Activated T-helper 2 cell treated with anti-CD3 and anti-CD28 coated beads, Interferon-gamma antibody, Interleukin-2, Interleukin-4, amounts not matched to agents 10 μg/mL and 5 μg/mL and 100 μg/mL, durations not matched to agents 14 hours and 24 hours and 36 hours (primary cell): ENCODE data around the gene HASPIN. TPM values are rescaled to one million over a fixed set of nuclear protein-coding genes. Genes with fewer than 3 reads are reported as not detected.

Experiments used
- DNase-seq: peaks from one replicate; pipeline ENCODE4 v3.0.0; 2021; ENCODE audit warnings: low spot score
- H3K27ac Mint-ChIP-seq: one replicate; pipeline ENCODE4 v1.8.0; 2021; ENCODE audit warnings: mixed read lengths
- H3K27me3 Mint-ChIP-seq: one replicate; pipeline ENCODE4 v1.8.0; 2021; ENCODE audit warnings: low read depth, mixed read lengths
- H3K36me3 Mint-ChIP-seq: one replicate; pipeline ENCODE4 v1.8.0; 2021; ENCODE audit warnings: low read depth, mixed read lengths
- H3K4me1 Mint-ChIP-seq: one replicate; pipeline ENCODE4 v1.8.0; 2021; ENCODE audit warnings: low read depth, mixed read lengths
- H3K4me3 Mint-ChIP-seq: one replicate; pipeline ENCODE4 v1.8.0; 2021; ENCODE audit warnings: low read depth, mild to moderate bottlenecking, moderate library complexity, mixed read lengths
- H3K9me3 Mint-ChIP-seq: one replicate; pipeline ENCODE4 v1.8.0; 2021; ENCODE audit warnings: mixed read lengths
- intact Hi-C: fragments of 100-400 bp; cut with micrococcal nuclease; formaldehyde crosslinking; loops from one replicate; pipeline ENCODE4 v1.15.1; 2023
- total RNA-seq: library from RNA; stranded (reverse); gene quantifications from 2 replicates; pipeline ENCODE4 v1.2.3, GENCODE V29; 2022

Gene HASPIN
- total RNA-seq: 23.0 and 23.4 TPM in 2 replicates

DNA sequence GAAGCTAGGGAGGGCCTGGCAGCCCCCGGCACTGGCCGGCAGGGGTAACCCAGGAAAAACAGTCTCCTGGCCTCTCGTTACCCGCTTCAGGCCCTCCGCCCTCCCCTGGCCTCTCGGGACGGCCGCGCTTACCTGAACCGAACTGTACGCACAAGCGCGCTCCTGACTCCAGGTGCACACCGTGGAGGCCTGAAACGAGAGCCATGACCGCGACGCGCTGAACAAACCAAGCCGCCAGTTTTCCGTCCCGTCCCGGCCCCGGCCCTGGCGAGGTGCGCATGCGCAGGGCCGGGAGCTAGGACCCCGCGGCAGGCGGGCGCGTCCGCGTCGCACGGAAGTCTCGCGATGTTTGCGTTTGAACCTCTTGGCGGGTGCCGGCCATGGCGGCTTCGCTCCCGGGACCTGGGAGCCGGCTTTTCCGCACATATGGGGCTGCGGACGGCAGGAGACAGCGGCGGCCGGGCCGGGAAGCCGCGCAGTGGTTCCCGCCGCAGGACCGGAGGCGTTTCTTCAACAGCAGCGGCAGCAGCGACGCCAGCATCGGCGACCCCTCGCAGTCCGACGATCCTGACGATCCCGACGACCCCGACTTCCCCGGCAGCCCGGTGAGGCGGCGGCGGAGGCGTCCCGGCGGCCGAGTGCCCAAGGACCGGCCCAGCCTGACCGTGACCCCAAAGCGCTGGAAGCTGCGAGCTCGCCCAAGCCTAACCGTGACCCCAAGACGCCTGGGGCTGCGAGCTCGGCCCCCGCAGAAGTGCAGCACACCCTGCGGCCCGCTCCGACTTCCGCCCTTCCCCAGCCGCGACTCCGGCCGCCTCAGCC lies at the start of gene HASPIN:
HASPIN (plus strand) TSS at position 348 of the 822 bp plus-strand sequence; CDS start at position 381, 33 bp downstream.
- peak within 1 kb of the TSS; percentile 84 for H3K27ac Mint-ChIP-seq
- H3K36me3 Mint-ChIP-seq: peaks cover 70% of the 10 kb centered on the region
- peaks cover 51% of the 10 kb centered on the region for H3K4me1 Mint-ChIP-seq
- DNase-seq: peak; percentile 91
- H3K9me3 Mint-ChIP-seq: no peaks in the 10 kb centered on the region
- intact Hi-C loops: loop anchor here (1.0 to 5.0 kb wide), 3 partner anchors 12 to 104 kb away; no protein-coding TSS in a partner anchor
- H3K4me3 Mint-ChIP-seq: peak within 1 kb of the TSS; percentile 95
- H3K27me3 Mint-ChIP-seq: no peaks in the 10 kb centered on the region

DNA sequence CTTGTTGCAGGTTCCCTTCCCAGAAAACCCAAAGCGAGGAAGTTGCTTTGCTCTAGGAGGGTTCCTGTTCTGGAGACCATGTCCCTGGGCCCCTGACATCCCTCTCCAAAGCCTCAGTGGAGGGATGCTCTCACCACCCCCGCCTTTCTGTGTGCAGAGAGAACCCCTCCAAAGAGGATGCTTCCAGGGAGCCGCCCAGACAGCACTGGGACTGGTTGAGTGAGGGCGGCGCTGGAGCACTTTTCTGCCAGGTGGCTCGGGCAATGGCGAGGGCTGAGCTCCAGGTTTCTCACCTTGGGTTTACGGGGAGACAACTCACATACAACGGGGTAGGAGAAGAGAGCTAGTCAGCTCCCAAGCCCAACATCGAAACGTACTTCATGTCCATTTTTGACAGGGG lies 47.8 kb upstream of the HASPIN start:
- Mint-ChIP-seq H3K27ac (no peak overlapping the region), H3K27me3 (no peaks in the 10 kb centered on the region)
- intact Hi-C loops: no loop called here

DNA sequence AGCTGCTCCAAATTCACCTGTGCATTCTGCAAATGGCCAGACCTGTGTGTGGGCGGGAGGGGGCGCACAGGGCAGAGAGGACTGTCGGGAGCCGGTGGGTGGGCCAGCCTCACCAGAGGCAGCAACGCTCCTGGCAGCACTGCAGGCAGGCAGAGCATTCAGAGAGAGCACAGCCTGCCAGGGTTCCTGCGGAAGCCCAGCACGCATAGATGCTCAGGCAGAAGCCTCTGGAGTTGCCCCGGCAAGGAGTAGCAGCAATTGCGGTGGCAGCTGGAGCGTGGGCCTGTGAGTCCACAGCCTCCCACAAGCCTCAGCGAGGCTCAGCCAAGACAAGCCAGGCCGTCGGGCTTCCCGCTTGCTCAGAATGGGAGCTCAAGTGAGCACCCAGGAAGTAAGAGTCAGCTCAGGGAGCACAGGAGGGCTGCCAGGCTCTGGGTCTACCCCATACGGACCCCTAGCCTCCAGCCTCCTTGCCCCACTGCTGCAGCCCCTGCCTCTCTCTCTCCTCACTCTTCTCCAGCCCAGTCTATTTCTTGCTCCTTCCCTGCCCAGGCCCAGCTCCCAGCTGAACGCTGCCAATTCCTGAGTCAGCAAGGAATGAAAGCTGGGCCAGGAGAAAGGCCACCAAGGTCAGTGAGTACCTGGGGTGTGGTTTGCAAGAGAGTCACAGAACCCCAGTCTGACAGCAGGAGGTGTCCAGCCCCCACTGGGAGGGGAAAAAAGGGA lies 45.4 kb upstream of the HASPIN start:
- Mint-ChIP-seq H3K36me3 (peaks cover 46% of the 10 kb centered on the region), H3K27ac (no peak overlapping the region), H3K4me3 (no peak overlapping the region), H3K27me3 (no peaks in the 10 kb centered on the region), H3K4me1 (peaks cover 6% of the 10 kb centered on the region), H3K9me3 (no peaks in the 10 kb centered on the region)
- intact Hi-C loops: no loop called here
- DNase-seq: no peak

More for the DNA sequence above, 47.8 kb upstream of the HASPIN start:
- Mint-ChIP-seq H3K4me1 (no peaks in the 10 kb centered on the region), H3K4me3 (no peak overlapping the region), H3K9me3 (no peaks in the 10 kb centered on the region), H3K36me3 (peaks cover 38% of the 10 kb centered on the region)
- DNase-seq: no peak

DNA sequence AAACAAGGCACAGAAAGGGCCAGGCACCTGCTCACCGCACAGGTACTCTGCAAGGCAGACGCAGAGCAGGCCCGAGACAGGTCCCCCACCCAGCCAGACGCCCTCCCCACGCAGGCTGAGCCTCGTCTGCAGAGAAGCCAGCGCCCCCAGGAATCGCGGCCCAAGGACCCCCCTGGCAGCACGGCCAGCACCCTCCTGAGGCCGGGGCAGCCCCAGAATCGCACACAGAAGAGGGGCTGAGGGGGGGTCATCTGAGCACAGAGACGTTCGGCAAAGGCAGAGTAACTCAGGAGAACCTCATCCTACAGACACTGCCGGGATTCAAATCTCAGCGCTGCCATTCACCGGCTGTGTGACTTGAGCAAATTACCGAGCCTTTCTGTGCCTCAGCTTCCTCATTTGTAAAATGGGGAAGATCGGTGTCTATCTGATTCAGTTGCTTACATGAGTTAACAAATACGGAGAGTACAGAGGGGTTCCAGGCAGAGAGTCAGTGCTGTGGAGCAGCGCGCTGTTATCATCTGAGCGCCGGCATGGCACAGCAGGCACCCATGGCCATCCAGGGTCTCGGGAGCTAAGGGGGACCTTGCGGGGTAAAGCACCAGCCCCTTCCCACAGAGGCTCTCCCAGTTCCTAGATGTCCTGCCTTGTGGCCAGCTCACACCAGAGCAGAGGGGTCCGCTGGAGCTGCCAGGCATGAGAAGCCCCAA lies 44.7 kb upstream of the HASPIN start:
- Mint-ChIP-seq H3K9me3 (no peaks in the 10 kb centered on the region), H3K4me1 (peaks cover 6% of the 10 kb centered on the region), H3K27ac (no peak overlapping the region), H3K27me3 (no peaks in the 10 kb centered on the region), H3K36me3 (peaks cover 52% of the 10 kb centered on the region), H3K4me3 (no peak overlapping the region)
- DNase-seq: no peak
- intact Hi-C loops: no loop called here

DNA sequence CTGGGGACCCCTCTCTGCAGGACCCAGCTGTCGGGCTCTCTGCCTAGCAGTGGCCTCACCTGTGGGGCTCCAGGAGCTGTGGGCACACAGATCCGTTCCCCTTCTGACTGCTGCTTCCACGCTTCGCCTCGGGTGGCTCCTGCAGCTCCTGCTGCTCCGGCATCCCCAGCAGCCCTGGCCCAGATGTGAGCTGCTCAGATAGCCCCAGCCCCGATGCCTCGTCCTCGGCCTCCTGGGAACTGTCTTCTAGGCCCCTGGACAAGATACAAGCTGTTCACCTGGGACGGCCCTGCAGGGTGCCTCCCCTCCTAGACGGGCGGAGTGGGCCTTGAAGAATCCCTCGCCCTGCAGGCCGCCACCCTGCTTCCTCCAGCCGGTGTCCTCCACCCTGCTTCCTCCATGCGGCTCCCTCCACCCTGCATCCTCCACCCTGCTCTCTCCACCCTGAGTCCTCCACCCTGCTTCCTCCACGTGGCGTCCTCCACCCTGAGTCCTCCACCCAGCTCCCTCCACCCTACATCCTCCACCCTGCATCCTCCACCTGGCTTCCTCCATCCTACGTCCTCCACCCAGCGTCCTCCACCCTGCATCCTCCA lies 44.1 kb upstream of the HASPIN start:
- H3K4me1 Mint-ChIP-seq: peaks cover 6% of the 10 kb centered on the region
- peaks cover 56% of the 10 kb centered on the region for H3K36me3 Mint-ChIP-seq
- no peaks in the 10 kb centered on the region for H3K9me3 Mint-ChIP-seq
- H3K27ac Mint-ChIP-seq: no peak overlapping the region
- DNase-seq: no peak
- H3K27me3 Mint-ChIP-seq: no peaks in the 10 kb centered on the region
- no peak overlapping the region for H3K4me3 Mint-ChIP-seq
- intact Hi-C loops: loop anchor here (5.0 kb wide), 1 partner anchor 43 kb away; the partner anchor contains the start of gene HASPIN

DNA sequence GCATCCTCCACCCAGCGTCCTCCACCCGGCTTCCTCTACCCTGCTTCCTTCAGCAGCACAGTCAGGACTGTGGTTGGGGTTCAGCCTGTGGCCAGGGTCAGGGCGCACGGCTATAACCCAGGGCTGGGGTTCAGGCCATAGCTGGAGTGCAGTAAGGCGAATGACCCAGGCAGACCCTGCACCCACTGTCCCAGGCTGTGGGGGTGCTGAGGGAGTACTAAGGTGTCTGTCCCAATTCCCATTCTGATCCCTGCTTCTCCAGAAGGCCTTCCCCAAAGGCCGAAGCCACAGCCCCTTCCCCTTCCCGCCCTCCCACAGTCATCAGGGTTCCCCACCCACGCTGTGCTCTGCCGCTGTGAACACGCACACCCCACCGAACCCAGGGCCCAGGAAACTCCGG lies 42.6 kb upstream of the HASPIN start:
- Mint-ChIP-seq H3K36me3 (peaks cover 57% of the 10 kb centered on the region), H3K27ac (no peak overlapping the region), H3K27me3 (no peaks in the 10 kb centered on the region), H3K9me3 (no peaks in the 10 kb centered on the region), H3K4me3 (no peak overlapping the region), H3K4me1 (peaks cover 6% of the 10 kb centered on the region)
- DNase-seq: no peak
- intact Hi-C loops: loop anchor here (5.0 kb wide), 1 partner anchor 41 kb away; the partner anchor contains the start of gene HASPIN

DNA sequence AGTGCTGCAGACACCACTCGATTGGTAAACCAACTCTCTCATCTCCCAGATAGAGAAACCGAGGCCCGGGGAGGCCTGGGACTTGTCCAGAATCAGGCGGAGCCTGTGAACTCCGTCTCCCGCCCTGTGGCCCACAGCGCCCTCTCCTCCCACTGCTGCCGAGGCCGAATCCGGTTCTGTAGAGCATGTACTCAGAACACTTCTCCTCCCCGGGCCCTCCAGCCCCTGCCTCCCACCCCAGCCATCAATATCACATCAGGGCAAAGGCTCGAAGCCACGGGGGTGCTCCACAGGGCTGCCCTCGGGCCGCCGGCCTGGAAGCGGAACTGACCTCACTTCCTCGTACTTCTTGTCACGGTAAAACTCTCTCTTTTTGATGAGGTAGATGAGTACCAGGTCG lies 42.1 kb upstream of the HASPIN start:
- H3K27me3 Mint-ChIP-seq: no peaks in the 10 kb centered on the region
- DNase-seq: no peak
- peaks cover 6% of the 10 kb centered on the region for H3K4me1 Mint-ChIP-seq
- intact Hi-C loops: loop anchor here (5.0 kb wide), 1 partner anchor 41 kb away; the partner anchor contains the start of gene HASPIN
- H3K9me3 Mint-ChIP-seq: no peaks in the 10 kb centered on the region
- H3K4me3 Mint-ChIP-seq: no peak overlapping the region
- no peak overlapping the region for H3K27ac Mint-ChIP-seq
- peaks cover 54% of the 10 kb centered on the region for H3K36me3 Mint-ChIP-seq

DNA sequence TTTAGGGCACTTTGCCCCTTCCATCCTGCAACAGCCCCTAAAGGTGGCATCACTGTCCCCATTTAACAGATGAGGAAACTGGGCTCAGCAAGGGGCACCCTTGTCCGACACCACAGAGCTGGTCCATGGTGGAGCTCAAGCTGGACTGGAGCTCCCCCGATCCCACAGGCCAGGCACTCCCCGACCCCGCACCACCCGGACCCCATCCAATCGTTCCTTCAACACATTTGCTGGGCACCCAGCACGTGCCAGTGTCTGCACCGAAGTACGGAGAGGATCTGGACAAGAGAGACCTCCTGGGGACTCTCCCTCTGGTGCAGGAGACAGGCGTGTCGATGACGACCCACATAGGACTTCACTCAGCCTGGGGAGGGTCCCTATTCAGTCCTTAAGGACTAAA lies 41.7 kb upstream of the HASPIN start:
- Mint-ChIP-seq H3K27ac (no peak overlapping the region), H3K27me3 (no peaks in the 10 kb centered on the region), H3K9me3 (no peaks in the 10 kb centered on the region), H3K36me3 (peaks cover 54% of the 10 kb centered on the region), H3K4me3 (no peak overlapping the region), H3K4me1 (peaks cover 6% of the 10 kb centered on the region)
- intact Hi-C loops: loop anchor here (2.0 to 5.0 kb wide), 2 partner anchors 40 to 145 kb away; partner anchors contain the start of gene HASPIN
- DNase-seq: no peak

DNA sequence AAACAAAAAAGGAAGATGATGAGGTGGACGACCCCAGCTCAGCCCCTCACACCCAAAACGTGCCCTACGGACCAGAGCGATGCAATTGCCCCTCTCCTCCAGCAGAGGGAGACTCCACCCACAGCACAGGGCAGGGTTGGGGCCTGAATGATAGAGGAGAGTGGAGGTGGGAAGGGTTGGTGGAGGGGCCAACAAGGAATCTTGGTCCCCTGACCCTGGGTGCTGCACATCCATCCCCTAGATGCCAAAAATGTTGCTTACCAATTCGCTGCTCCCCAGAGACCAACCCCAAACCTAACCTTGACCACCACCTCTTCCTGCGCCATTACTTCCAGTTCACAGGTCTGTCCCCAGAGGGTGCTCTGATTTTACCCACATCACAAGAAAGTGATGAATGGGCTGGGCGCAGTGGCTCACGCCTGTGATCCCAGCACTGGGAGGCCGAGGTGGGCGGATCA lies 40.6 kb upstream of the HASPIN start:
- intact Hi-C loops: loop anchor here (2.0 to 5.0 kb wide), 2 partner anchors 39 to 144 kb away; partner anchors contain the start of gene HASPIN
- no peaks in the 10 kb centered on the region for H3K27me3 Mint-ChIP-seq
- no peaks in the 10 kb centered on the region for H3K9me3 Mint-ChIP-seq
- peaks cover 45% of the 10 kb centered on the region for H3K36me3 Mint-ChIP-seq
- DNase-seq: peak; percentile 43
- peak overlapping the region; percentile 49 for H3K27ac Mint-ChIP-seq
- peaks cover 6% of the 10 kb centered on the region for H3K4me1 Mint-ChIP-seq
- no peak overlapping the region for H3K4me3 Mint-ChIP-seq

DNA sequence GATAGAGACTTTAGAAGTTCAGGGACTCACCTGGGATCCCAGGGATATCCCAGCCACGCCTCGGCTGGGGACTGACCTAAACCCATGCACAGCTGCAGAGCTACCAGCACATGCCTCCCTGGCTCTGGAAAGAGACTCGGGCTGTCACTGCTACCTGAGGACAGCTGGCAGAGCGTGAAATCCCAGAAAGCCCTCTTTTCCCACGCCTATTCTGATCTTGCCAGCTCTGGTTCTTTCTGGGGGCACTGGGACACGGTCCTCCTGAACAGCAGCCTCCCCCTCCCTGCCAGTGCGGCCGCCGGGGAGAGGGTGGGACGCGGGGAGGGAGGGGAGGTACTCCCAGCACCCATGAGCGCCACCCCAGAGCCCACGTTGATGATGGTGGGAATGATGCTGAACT lies 38.5 kb upstream of the HASPIN start:
- Mint-ChIP-seq H3K4me3 (no peak overlapping the region), H3K9me3 (no peaks in the 10 kb centered on the region), H3K27me3 (no peaks in the 10 kb centered on the region), H3K4me1 (peaks cover 6% of the 10 kb centered on the region), H3K27ac (no peak overlapping the region), H3K36me3 (peaks cover 48% of the 10 kb centered on the region)
- intact Hi-C loops: no loop called here
- no peak for DNase-seq

DNA sequence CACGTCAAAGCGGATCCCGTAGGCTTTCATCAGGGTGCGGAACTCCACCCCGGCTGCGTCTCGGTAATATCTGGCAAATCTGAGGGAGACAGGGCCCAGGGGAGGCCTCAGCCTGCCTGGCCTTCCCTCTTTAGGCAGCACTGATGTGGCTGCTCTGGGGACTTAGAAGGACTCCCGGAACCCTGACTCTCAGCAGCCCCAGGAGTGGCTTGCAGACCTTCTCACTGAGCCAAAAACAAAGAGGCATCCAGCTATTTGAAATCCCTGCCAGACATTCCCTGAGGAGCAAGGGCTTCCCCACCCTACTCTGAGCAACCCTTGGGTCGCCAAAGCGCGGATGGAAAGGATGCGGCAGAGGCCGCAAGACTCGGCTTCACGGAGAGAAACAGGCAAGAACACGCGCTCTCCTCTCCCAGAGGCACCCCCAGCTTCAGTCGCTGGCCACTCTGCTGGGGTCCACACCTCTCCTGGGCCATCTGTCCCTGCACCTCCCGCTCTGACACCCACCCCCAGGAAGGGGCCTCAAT lies 35.6 kb upstream of the HASPIN start:
- peaks cover 8% of the 10 kb centered on the region for H3K4me1 Mint-ChIP-seq
- intact Hi-C loops: no loop called here
- no peaks in the 10 kb centered on the region for H3K9me3 Mint-ChIP-seq
- H3K27ac Mint-ChIP-seq: no peak overlapping the region
- DNase-seq: no peak
- H3K4me3 Mint-ChIP-seq: no peak overlapping the region
- H3K27me3 Mint-ChIP-seq: no peaks in the 10 kb centered on the region
- peaks cover 42% of the 10 kb centered on the region for H3K36me3 Mint-ChIP-seq

DNA sequence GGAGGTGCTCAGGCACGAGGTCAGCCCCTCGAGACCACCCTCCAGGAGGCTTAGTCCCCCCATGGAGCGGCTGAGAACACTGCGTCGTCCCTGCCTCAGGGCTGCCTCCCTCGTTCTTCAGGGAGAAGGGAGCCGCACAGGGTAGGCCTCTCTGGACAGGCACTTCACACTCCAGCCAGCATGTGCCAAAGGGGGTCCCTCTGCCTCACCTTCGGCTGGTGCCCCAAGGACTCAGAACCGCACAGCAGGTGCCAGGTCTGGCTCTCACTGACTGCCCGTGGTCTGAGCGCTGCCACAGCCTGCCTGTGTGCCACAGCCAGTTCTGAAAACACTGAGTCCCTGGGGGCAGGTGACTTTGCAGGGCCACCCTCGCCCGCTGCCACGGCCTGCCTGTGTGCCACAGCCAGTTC lies 34.8 kb upstream of the HASPIN start:
- no peak overlapping the region for H3K27ac Mint-ChIP-seq
- no peaks in the 10 kb centered on the region for H3K27me3 Mint-ChIP-seq
- no peak overlapping the region for H3K4me3 Mint-ChIP-seq
- peaks cover 9% of the 10 kb centered on the region for H3K4me1 Mint-ChIP-seq
- intact Hi-C loops: no loop called here
- H3K9me3 Mint-ChIP-seq: no peaks in the 10 kb centered on the region
- no peak for DNase-seq
- peaks cover 39% of the 10 kb centered on the region for H3K36me3 Mint-ChIP-seq
